ENCODE data around the gene SYNPO2. TPM values are rescaled to one million over a fixed set of nuclear protein-coding genes. Genes with fewer than 3 reads are reported as not detected.
A peak's percentile ranks its signal among the peaks of the same experiment; 100 is the strongest.

Gene SYNPO2
- total RNA-seq, 3 donors from 2014 or later = 18.9 to 804 (median 91.1) TPM

- intact Hi-C loops (cut with DNase I, micrococcal nuclease) = no loop called here
- TF ChIP-seq, protein P1, sequence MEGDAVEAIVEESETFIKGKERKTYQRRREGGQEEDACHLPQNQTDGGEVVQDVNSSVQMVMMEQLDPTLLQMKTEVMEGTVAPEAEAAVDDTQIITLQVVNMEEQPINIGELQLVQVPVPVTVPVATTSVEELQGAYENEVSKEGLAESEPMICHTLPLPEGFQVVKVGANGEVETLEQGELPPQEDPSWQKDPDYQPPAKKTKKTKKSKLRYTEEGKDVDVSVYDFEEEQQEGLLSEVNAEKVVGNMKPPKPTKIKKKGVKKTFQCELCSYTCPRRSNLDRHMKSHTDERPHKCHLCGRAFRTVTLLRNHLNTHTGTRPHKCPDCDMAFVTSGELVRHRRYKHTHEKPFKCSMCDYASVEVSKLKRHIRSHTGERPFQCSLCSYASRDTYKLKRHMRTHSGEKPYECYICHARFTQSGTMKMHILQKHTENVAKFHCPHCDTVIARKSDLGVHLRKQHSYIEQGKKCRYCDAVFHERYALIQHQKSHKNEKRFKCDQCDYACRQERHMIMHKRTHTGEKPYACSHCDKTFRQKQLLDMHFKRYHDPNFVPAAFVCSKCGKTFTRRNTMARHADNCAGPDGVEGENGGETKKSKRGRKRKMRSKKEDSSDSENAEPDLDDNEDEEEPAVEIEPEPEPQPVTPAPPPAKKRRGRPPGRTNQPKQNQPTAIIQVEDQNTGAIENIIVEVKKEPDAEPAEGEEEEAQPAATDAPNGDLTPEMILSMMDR (IDR thresholded peaks at IDR 0.05) = no peak
- Histone ChIP-seq H3K9me3 (no peaks in the 10 kb centered on the region), H3K4me1 (ENCODE audit: low read depth) (no peaks in the 10 kb centered on the region), H3K4me3 (no peak overlapping the region), H3K36me3 (ENCODE audit: low read depth) (no peaks in the 10 kb centered on the region)
- DNase-seq (no peak), ATAC-seq (no peak)
Observed at GRCh38 chr4:118909173-118909956, 20.7 kb downstream of the SYNPO2 start.

- no peak overlapping the region for H3K4me3 ChIP-seq
- no peak for ATAC-seq
- intact Hi-C loops (cut with DNase I, micrococcal nuclease) = no loop called here
- TF ChIP-seq, protein P1 (IDR thresholded peaks at IDR 0.05) = no peak
- no peaks in the 10 kb centered on the region for H3K4me1 ChIP-seq (ENCODE audit: low read depth)
- DNase-seq = no peak
- no peaks in the 10 kb centered on the region for H3K36me3 ChIP-seq (ENCODE audit: low read depth)
- H3K9me3 ChIP-seq = no peaks in the 10 kb centered on the region
Observed at GRCh38 chr4:118910221-118910620, 21.6 kb downstream of the SYNPO2 start.

GRCh38 chr4:118911238-118911703, 22.6 kb downstream of the SYNPO2 start:
- no peaks in the 10 kb centered on the region for H3K4me1 ChIP-seq (ENCODE audit: low read depth)
- no peak for ATAC-seq

GRCh38 chr4:118915468-118915867, 26.8 kb downstream of the SYNPO2 start:
- no peaks in the 10 kb centered on the region for H3K4me1 ChIP-seq (ENCODE audit: low read depth)

More at GRCh38 chr4:118911238-118911703, 22.6 kb downstream of the SYNPO2 start:
- intact Hi-C loops (cut with DNase I, micrococcal nuclease) = no loop called here
- DNase-seq = no peak
- no peak overlapping the region for H3K4me3 ChIP-seq
- H3K9me3 ChIP-seq = no peaks in the 10 kb centered on the region
- TF ChIP-seq, protein P1 (IDR thresholded peaks at IDR 0.05) = no peak
- H3K36me3 ChIP-seq (ENCODE audit: low read depth) = no peaks in the 10 kb centered on the region

DNA sequence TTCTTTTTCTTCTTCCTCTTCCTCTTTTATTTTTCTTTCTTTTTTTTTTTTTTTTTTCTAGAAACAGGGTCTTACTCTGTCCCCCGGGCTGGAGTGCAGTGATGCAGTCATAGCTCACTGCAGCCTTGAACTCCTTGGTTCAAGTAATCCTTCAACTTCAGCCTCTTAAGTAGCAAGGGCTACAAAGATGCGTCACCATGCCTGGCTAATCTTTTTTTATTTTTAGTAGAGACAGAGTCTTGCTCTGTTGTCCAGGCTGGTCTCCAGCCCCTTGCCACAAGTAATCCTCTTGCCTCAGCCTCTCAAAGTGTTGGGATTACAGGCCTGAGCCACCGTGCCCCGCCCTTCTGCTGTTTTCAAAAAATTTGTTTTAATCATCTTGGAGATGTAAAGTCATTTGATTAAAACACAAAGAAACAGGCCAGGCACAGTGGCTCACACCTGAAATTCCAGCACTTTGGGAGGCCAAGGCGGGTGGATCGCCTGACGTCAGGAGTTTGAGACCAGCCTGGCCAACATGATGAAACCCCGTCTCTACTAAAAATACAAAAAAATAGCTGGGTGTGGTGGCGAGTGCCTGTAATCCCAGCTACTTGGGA, 28.1 kb downstream of the SYNPO2 start:
- TF ChIP-seq, protein P1 (IDR thresholded peaks at IDR 0.05) = no peak
- H3K36me3 ChIP-seq (ENCODE audit: low read depth) = no peaks in the 10 kb centered on the region
- H3K9me3 ChIP-seq = no peaks in the 10 kb centered on the region
- H3K4me3 ChIP-seq = no peak overlapping the region
- no peaks in the 10 kb centered on the region for H3K4me1 ChIP-seq (ENCODE audit: low read depth)
- DNase-seq = no peak
- peak; percentile 14 for ATAC-seq
- intact Hi-C loops (cut with DNase I, micrococcal nuclease) = no loop called here

More at GRCh38 chr4:118915468-118915867, 26.8 kb downstream of the SYNPO2 start:
- DNase-seq (no peak), ATAC-seq (no peak)
- intact Hi-C loops (cut with DNase I, micrococcal nuclease) = no loop called here
- TF ChIP-seq, protein P1 (IDR thresholded peaks at IDR 0.05) = no peak
- Histone ChIP-seq H3K36me3 (ENCODE audit: low read depth) (no peaks in the 10 kb centered on the region), H3K4me3 (no peak overlapping the region), H3K9me3 (no peaks in the 10 kb centered on the region)

Measured in mucosa of descending colon (tissue), 3 donors.